DMS114 treated with DMSO at 0.1 percent for 48 hours (cell line): ENCODE measurements around the gene ARHGEF9.
"Not testable (repeated sequence)": the region's sequence is repeated elsewhere in the genome, so short reads cannot be mapped to it uniquely, and the experiment has no call there.

ENCODE experiments used
- DNase-seq: peaks from one replicate; lab custom pipeline; 2025; ENCODE audit not compliant: unreplicated experiment; lab: John Stamatoyannopoulos, UW

The ARHGEF9 gene

DNA sequence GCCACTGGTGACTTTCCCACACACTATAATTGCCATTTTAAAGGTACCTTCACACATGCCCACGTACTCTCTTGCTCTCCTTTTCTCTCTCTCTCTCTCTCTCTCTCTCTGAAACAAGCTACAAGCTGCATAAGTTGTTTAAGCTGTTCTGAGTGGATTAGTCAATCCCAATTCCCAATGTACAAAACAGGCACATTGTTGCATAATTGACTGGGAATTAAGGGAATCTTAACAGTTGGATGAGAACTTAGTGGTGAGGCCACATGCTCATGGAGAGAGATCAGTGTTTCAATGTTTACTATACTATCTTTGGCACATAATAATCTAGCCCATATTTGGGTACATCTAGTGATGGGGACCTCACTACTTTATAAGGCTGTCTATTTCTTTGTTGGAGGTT, 123.3 kb downstream of the ARHGEF9 start:
- DNase-seq: no peak

GRCh38 chrX:63658920-63659319, 126.1 kb downstream of the ARHGEF9 start:
- DNase-seq: no peak

- DNase-seq: no peak
Measured at GRCh38 chrX:63657821-63658220, 127.2 kb downstream of the ARHGEF9 start.

GRCh38 chrX:63656871-63657580, 128.0 kb downstream of the ARHGEF9 start:
- DNase-seq: no peak

DNA sequence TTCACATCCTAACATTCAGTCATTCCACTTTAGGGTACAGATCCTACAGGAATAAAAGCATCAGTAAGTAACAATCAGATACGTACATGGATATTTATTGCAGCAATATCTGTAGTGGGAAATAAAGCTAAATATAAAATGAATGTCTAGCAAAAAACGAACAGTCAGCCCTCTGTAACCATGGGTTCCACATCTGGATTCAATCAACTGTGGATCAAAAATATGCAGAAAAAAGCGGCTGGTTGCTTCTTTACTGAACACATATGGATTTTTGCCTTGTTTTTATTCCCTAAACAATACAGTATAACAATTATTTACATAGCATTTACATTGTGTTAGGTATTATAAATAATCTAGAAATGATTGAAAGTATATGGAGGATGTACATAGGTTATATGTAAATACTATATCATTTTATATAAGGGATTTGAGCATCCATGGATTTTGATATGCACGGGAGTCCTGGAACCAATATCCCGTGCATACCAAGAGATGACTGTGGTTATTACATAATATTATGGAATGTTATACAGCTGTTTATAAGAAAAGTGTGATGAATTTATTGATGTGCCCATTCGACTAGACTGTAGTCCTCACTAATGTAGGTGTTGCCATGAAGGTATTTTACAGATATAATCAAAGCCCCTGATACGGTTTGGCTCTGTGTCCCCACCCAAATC, 132.8 kb downstream of the ARHGEF9 start:
- DNase-seq: no peak

DNA sequence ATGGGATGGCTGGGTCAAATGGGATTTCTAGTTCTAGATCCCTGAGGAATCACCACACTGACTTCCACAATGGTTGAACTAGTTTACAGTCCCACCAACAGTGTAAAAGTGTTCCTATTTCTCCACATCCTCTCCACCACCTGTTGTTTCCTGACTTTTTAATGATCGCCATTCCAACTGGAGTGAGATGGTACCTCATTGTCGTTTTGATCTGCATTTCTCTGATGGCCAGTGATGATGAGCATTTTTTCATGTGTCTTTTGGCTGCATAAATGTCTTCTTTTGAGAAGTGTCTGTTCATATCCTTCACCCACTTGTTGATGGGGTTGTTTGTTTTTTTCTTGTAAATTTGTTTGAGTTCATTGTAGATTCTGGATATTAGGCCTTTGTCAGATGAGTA, 139.3 kb downstream of the ARHGEF9 start:
- DNase-seq: not testable (repeated sequence)

GRCh38 chrX:63635750-63636149, 149.3 kb downstream of the ARHGEF9 start:
- DNase-seq: no peak

DNA sequence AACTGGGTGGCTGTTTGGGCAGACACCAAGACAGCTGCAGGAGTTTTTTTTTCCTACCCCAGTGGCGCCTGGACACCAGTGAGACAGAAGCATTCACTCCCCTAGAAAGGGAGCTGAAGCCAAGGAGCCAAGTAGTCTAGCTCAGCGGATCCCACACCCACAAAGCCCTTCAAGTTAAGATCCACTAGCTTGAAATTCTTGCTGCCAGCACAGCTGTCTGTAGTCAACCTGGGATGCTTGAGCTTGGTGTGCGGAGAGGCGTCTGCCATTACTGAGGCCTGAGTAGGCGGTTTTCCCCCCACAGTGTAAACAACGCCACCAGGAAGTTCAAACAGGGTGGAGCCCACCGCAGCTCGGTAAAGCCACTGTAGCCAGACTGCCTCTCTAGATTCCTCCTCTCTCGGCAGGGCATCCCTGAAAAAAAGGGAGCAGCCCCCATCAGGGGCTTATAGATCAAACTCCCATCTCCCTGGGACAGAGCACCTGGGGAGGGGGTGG, 171.4 kb downstream of the ARHGEF9 start:
- DNase-seq: no peak

- no peak for DNase-seq
Measured at GRCh38 chrX:63585936-63586335, 199.1 kb downstream of the ARHGEF9 start.
